HCEC 1CT (cell line): Measurements from ENCODE around the gene KLHL13.
"Not testable (repeated sequence)": the region's sequence is repeated elsewhere in the genome, so short reads cannot be mapped to it uniquely, and the experiment has no call there.

Experiments
- DNase-seq: peaks from one replicate; pipeline ENCODE4 v3.0.0-alpha.2; 2017

The KLHL13 gene

DNA sequence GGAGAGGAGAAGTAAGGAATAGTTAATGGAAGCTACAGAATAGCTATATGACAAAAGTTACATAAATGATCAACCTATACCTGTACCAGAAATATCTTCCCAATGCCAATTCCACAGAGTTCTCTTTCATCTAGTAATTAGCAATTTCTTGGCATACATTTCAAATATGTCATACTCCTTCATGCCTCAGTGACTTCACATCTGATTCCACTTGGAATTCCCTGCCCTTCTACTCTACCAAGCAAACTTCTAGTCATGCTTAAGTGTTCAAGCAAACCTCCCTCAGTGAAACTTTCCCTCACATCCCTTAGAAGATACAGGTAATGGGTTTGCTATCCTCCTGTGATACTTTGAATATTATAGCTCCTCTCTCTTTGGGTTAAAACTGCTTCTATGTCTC is 127.1 kb downstream of the KLHL13 start:
- no peak for DNase-seq

DNA sequence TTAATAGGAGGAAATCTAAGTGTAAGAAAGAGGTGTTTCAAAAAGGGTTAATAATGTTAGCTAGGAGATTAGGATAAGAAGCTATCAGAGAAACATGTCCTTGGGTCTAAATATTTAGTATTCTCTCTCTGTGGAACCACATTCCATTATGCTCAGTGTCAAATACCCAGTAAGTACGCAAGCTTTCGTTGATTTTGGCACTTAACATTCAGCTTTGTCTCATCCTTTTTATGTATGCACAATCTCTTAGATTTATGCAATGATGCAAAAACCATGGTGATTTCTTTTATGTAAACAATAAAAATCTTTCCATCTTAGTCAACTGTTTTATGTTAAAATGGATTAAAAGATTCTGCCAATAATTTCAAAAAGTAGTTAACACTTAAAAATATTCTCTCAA is 129.2 kb downstream of the KLHL13 start:
- DNase-seq: no peak

DNA sequence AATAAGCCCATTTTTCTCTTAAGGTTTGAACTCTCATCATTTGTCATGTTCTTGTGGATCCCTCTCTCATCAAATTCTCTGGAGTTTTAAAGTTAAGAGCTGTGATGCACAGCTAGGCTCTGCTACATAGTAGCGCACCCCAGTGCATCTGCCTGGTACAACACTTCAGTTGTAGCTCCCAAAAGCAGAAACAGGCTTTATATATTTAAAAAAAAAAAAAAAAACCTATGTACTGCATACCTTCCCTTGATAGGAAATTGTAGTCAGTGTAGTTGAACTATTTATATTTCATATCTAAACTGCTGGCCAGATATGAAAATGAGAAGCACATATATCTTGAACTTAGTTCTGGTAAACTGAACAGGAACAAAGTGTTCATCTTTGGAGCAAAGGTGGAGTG is 131.4 kb downstream of the KLHL13 start:
- DNase-seq: no peak

DNA sequence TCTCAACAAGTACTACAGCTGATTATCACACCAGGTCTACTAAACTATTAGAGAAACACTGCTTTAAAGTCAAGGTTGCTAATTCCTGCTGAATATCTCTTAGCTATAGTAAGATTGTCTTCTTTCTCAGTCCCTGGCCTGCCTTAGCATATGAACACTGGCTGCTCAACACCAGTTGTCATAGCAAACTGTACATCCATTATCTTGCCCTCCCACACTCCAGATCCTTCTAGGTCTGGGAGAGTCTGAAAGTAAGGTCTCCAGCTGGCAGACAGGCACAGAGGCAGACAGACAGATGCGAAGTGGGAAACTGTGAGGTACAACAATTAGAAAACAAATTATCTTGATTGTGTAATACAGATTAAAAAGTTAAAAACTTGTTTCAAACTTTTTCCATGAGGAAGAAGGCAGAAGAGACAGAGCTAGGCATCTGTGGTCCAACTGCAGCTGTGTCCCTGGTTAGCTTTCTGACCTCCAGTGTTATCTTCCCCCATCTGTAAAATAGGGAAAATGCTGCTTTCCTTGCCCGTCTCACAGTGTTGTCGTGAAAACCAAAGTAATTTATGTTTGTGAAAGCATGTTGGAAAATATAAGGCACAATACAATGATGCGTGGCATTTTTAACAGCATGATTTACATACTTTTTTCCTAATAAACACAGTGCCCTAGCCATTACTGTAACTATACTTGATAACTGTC is 133.8 kb downstream of the KLHL13 start:
- no peak for DNase-seq

DNA sequence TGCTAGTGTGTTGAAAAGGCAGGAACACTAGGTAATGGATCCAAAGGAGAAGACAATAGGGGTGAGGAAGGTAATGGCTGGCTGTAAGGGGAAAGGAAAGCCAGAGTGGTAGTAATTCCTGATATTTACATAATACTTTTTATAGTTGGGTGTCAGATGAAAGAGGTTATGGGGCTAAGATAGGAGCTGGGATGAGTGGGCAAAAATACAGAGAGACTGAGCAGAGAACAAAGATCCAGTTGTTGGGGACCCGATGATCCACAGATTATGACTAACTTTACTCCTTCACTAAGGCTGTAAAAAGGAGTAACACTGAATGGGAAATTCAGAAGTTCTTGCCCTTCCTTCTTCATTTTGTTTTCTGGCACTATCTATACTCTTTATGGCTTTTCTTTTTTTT is 138.2 kb downstream of the KLHL13 start:
- no peak for DNase-seq

- no peak for DNase-seq
Observed at GRCh38 chrX:117977526-117977925, 139.1 kb downstream of the KLHL13 start.

- DNase-seq: no peak
Observed at GRCh38 chrX:117973110-117973807, 143.4 kb downstream of the KLHL13 start.

DNA sequence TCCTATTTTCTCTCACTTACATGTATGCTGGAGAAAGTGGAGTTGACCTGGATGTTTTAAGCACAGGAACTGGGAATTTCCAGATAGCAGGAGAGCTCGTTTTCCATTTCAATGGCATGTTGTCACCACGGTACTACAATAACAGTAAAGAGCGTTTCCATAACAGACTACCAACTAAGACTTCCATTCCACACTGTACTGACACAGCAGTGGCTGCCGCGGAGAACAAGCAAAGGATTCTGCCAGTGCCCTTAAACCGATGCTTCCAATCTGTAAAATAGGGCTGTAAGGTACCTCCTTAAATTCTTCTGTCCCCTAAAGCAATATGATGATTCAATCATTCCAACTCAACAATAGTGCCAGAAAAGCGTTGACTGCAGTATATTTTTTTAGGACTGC is 143.9 kb downstream of the KLHL13 start:
- DNase-seq: no peak

DNA sequence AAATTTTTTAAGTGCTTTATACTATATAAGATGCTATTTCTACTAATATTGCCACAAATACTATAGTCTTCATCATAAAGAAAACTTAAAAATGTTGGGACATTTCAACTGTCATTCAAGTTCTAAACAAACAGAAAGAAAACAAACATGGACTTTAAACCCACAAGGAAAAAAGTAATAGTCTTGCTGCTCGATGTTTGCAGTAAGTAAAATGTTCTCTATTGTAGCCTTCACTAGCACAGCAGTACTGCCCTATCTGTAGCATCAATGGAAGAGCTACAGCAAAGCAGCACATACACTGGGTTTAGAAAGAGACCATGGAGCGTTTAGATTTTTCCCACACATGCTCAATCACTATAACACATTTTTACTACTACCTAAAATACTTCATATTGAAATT is 146.8 kb downstream of the KLHL13 start:
- DNase-seq: no peak

GRCh38 chrX:117969328-117969727 is 147.3 kb downstream of the KLHL13 start:
- DNase-seq: no peak

GRCh38 chrX:117959045-117959444 is 157.6 kb downstream of the KLHL13 start:
- DNase-seq: no peak

DNA sequence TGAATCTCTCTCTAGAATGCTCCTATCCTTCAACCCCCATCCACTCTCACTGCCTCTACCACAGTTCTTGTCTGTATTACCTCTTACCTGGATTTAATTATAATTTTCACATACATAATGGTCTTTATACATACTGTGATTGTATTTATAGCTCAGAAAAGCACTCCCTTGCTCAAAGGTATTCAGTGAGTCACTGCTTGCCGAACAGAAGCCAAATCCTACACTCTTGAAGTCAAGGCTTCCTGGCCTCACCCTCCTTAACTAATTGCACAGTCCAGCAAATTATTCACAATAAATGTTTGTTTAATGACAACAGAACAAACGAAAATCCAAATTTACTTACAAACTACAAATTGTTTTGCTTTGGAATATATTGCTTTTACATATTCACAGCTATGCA is 159.5 kb downstream of the KLHL13 start:
- no peak for DNase-seq

DNA sequence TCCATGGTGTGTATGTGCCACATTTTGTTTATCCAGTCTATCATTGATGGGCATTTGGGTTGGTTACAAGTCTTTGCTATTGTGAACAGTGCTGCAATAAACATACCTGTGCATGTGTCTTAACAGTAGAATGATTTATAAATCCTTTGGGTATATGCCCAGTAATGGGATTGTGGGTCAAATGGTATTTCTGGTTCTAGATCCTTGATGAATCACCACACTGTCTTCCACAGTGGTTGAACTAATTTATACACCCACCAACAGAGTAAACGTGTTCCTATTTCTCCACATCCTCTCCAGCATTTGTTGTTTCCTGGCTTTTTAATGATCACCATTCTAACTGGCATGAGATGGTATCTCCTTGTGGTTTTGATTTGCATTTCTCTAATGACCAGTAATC is 177.3 kb downstream of the KLHL13 start:
- DNase-seq: not testable (repeated sequence)

- no peak for DNase-seq
Observed at GRCh38 chrX:117936118-117936517, 180.5 kb downstream of the KLHL13 start.

- not testable (repeated sequence) for DNase-seq
Observed at GRCh38 chrX:117930116-117930515, 186.5 kb downstream of the KLHL13 start.

GRCh38 chrX:117919755-117920154 is 196.9 kb downstream of the KLHL13 start:
- DNase-seq: no peak

DNA sequence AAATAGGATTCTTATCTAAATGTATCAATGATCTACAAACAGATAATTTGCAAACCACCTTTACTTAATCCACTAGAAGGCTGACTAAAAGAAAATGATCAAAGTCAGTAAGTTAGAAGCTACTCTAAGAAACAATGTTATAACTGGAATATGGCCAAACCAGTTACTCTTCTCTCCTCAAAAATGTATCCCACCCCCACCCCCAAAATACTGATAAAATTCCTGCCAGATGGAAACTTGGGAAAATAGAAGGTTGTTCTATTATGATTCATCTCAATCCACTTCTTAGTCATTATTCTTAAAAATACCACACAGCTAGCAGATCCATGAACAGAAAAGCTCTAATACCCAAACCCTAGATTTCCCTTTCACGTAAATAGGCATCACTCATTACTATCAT is 206.4 kb downstream of the KLHL13 start:
- no peak for DNase-seq

DNA sequence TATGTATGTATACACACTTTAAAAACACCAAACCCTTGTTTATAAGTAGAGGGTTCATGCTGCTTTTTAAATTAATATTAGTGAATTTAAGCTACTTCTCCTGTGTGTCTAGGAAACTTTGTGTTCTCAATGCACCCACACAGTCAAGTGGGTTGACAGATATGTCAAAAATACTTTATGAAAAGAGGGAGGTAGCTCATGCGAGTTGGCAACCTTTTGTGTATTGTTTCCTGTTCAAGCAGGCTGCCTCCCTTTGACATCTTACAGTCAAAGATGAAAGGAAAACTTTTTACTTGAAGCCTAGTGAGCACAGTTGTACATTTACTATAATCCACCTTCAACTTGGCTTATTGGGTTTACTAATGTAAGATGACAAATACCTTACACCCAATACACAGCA is 218.4 kb downstream of the KLHL13 start:
- no peak for DNase-seq

DNA sequence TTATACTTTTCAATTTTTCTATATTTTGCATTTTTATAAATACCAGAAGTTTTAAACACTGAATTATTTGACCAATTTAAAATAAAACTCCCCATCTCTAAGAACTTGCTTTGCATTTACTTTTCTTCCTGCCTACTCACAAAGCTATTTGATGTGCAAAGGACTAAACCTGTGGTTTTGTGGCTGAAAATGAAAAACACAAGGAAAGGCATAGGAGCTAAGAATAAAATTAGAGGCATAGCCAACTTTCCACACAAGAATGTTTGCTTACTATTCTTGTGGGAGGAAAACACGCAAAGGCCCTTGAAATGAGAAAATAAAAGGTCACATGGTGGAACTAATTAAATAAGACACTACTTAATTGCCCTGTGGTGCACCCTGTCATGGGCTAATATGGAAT is 221.2 kb downstream of the KLHL13 start:
- no peak for DNase-seq

DNA sequence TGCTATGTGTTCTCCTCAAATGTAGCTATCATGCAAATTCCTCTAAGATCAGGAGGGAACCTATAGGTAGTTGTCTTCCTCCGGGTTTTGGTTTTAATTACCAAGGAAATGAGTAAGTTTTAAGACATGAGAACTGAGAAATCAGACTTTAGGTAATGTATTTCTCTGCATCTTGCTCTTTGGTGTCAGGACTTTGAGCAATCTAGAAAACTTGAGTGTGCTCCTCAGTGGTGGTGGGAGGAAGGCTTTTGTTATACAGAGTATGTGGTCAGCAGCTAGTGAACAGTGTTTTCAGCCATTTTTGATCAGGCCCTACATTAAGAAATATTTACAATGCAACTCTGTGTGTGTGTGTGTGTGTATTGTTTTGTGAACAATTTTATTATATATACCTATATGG is 224.1 kb downstream of the KLHL13 start:
- no peak for DNase-seq

- no peak for DNase-seq
Observed at GRCh38 chrX:117871796-117872195, 244.8 kb downstream of the KLHL13 start.

GRCh38 chrX:117860517-117860916 is 256.1 kb downstream of the KLHL13 start:
- no peak for DNase-seq

GRCh38 chrX:117854806-117855205 is 261.8 kb downstream of the KLHL13 start:
- no peak for DNase-seq

DNA sequence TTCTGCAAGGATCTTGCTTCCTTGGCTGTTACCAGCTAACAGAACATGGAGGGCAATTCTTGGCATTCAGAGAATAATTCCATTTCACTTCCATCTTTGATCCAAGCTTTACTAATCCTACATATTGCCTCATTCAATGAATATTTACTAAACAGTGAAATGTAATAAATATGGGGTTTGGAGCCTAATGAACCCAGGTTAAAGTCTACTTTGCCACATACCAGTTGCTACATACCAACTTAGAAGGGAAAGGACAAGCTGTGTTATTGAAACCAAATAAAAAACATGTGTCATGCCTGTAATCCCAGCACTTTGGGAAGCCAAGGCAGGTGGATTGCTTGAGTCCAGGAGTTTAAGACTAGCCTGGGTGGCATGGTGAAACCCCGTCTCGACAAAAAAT is 265.6 kb downstream of the KLHL13 start:
- no peak for DNase-seq
